Measurements from ENCODE around the gene CD59. TPM values are rescaled to one million over a fixed set of nuclear protein-coding genes. Genes with fewer than 3 reads are reported as not detected.

CD59 gene
- total and polyA plus RNA-seq, 2 of the 13 experiments (the other 11 are each of a cell fraction or from before 2014, with no cell fraction given): 127 to 289 TPM

- DNase-seq (ENCODE audit: low spot score) (no peak), ATAC-seq (no peak), FAIRE-seq (no peak)
- TF ChIP-seq ZNF329 (CRISPR knock-in tag; IDR thresholded peaks at IDR 0.05; ENCODE audit: low read depth): no peak
- no peak for TF ChIP-seq TEAD3 (CRISPR knock-in tag; optimal IDR thresholded peaks at IDR 0.05; ENCODE audit: borderline replicate concordance)
- no peak for TF ChIP-seq DDIT3 (CRISPR knock-in tag; IDR thresholded peaks at IDR 0.05)
- no peak for TF ChIP-seq PCBP1 (IDR thresholded peaks at IDR 0.05; ENCODE audit: borderline replicate concordance, low read depth, low read length)
- TF ChIP-seq TCF7 (IDR thresholded peaks at IDR 0.05; ENCODE audit: low read depth): no peak
- TF ChIP-seq TCF12 (IDR thresholded peaks at IDR 0.05): no peak
- TF ChIP-seq TCF12 (CRISPR knock-in tag; IDR thresholded peaks at IDR 0.05): no peak
- no peak for TF ChIP-seq WIZ (CRISPR knock-in tag; IDR thresholded peaks at IDR 0.05)
- TF ChIP-seq ZFP36L1 (CRISPR knock-in tag; IDR thresholded peaks at IDR 0.05): no peak
- TF ChIP-seq THAP9 (CRISPR knock-in tag; IDR thresholded peaks at IDR 0.05; ENCODE audit: borderline replicate concordance): no peak
- no peak for TF ChIP-seq ZBTB10 (CRISPR knock-in tag; IDR thresholded peaks at IDR 0.05; ENCODE audit: borderline replicate concordance)
- no peak for TF ChIP-seq ZNF878 (CRISPR knock-in tag; IDR thresholded peaks at IDR 0.05)
- TF ChIP-seq DRAP1 (CRISPR knock-in tag; IDR thresholded peaks at IDR 0.05): no peak
- no peak for TF ChIP-seq ZBTB20 (CRISPR knock-in tag; IDR thresholded peaks at IDR 0.05; ENCODE audit: borderline replicate concordance, low read depth)
- TF ChIP-seq IRF1 (CRISPR knock-in tag; IDR thresholded peaks at IDR 0.05; ENCODE audit: low read depth): no peak
- TF ChIP-seq MEF2D (CRISPR knock-in tag; IDR thresholded peaks at IDR 0.05): no peak
- Histone ChIP-seq H3K4me2 (ENCODE audit: low read depth, low read length) (no peak overlapping the region), H3K27me3 (ENCODE audit: control insufficient read depth in 1 of 2, insufficient read depth in 2 of 2, low read length in 2 of 2) (peaks cover 1 to 24% of the 10 kb centered on the region in 2 experiments; a peak in 2 of 5 replicates), H3K9me3 (ENCODE audit: low read length) (no peaks in the 10 kb centered on the region), H3K4me1 (ENCODE audit: insufficient read depth, low read length) (no peaks in the 10 kb centered on the region), H3K27ac (ENCODE audit: extremely low read length, insufficient read depth, low read length) (no peak overlapping the region), H3K4me3 (replicated peaks in 1 of 3; ENCODE audit: insufficient read depth in 1 of 3, low read depth in 2 of 3, low read length in 3 of 3) (no peak overlapping the region), H3K79me2 (ENCODE audit: insufficient read depth, low read length) (no peaks in the 10 kb centered on the region), H2AFZ (ENCODE audit: low read length) (no peak overlapping the region), H3K9ac (ENCODE audit: insufficient read depth, low read depth, low read length) (no peak overlapping the region), H4K20me1 (ENCODE audit: insufficient read depth, low read length) (no peaks in the 10 kb centered on the region), H3K36me3 (replicated peaks in 1 of 2; ENCODE audit: control insufficient read depth in 1 of 2, insufficient read depth in 2 of 2, low read length in 2 of 2) (no peaks in the 10 kb centered on the region)
- WGBS (ENCODE audit: low lambda C conversion rate): 12% methylated on average over 3 of the region's 3 CpGs
- ChIA-PET CTCF (ENCODE audit: low intra/inter-chr PET ratio, low total read pairs) (no interaction called here), POLR2A (no interaction called here)
- no TSS peak for BruUV-seq (replicated peaks)
- in situ Hi-C loops (cut with HindIII; ENCODE audit: extremely low pct_ligation_motif_present, low pct_unique_long_range_greater_than_20kb) (no loop called here), intact Hi-C loops (cut with micrococcal nuclease; ENCODE audit: unreplicated experiment) (no loop called here)
These were observed 78.5 kb downstream of the CD59 start for GRCh38 chr11:33657757-33658156.

Data from HepG2 (cell line).